HCT116 (cell line): ENCODE data around the gene ZNF618. TPM values are rescaled to one million over a fixed set of nuclear protein-coding genes. Genes with fewer than 3 reads are reported as not detected.

Source experiments
- ATAC-seq: fragments of 200-7000 bp; cut with Tn5 transposase; 2 replicates; pipeline ENCODE4 v1.9.1; 2020; ENCODE audit warnings: mild to moderate bottlenecking, moderate library complexity
- BruUV-seq: library from RNA; stranded (reverse); fragments of 400-500 nt; replicated peaks from 2 replicates; lab custom pipeline; 2021; lab: Mats Ljungman, UMichigan
- CTCF ChIA-PET: fragments of 300-600 bp; sonication (Branson Sonifier 250); formaldehyde crosslinking; loops from one replicate; lab custom pipeline; 2021; ENCODE audit warnings: antibody characterized with exemption; lab: Charles Lee
- POLR2A ChIA-PET: fragments of 300-600, 350-600 bp; sonication (Branson Sonifier 250); formaldehyde crosslinking; loops from one replicate; lab custom pipeline; 2021; ENCODE audit warnings: antibody characterized with exemption; lab: Charles Lee
- RAD21 ChIA-PET, 2 experiments: fragments of 300-600 bp; sonication (Branson Sonifier 250); formaldehyde crosslinking; loops; one replicate each; lab custom pipeline; 2023; ENCODE audit warnings: low total read pairs in 2 of 2; ENCODE audit not compliant: uncharacterized antibody in 2 of 2, unreplicated experiment in 2 of 2, low non-redundant PET in 1 of 2; lab: Charles Lee
- DNase-seq: peaks from one replicate; pipeline ENCODE4 v3.0.0-alpha.2; 2010; ENCODE audit warnings: low read depth, low spot score
- H2AFZ ChIP-seq: fragments of 200-600 bp; shearing (Covaris generic), sonication (generic); 2 replicates; pipeline ENCODE4 v1.6.1; 2017; ENCODE audit warnings: low read depth, mixed run types, mixed read lengths, antibody characterized with exemption, low read length; ENCODE audit not compliant: poor library complexity, severe bottlenecking
- H3K27ac ChIP-seq: 2 replicates; pipeline ENCODE4 v1.5.1; 2012; ENCODE audit warnings: low read depth, low read length
- H3K27me3 ChIP-seq: fragments of 200-600 bp; sonication (generic); 2 replicates; pipeline ENCODE4 v1.6.1; 2016; ENCODE audit warnings: mixed run types, low read length, mixed read lengths; ENCODE audit not compliant: insufficient read depth
- H3K36me3 ChIP-seq, 2 experiments: fragments of 200-500 bp in 1 of 2; fragments of 200-600 bp in 1 of 2; sonication (Bioruptor generic) in 1 of 2; sonication (generic) in 1 of 2; 2 replicates each; pipeline versions ENCODE4 v1.5.1 to v1.6.1; 2014 to 2016; ENCODE audit warnings: low read length in 2 of 2, inconsistent platforms in 1 of 2, mixed read lengths in 1 of 2, mixed run types in 1 of 2; ENCODE audit not compliant: insufficient read depth in 2 of 2, control insufficient read depth in 1 of 2
- H3K4me1 ChIP-seq, 2 experiments: fragments of 200-600 bp in 1 of 2; sonication (generic) in 1 of 2; 2 replicates each; pipeline versions ENCODE4 v1.5.1 to v1.6.1; 2012 to 2017; ENCODE audit warnings: low read length in 2 of 2, inconsistent platforms in 1 of 2, mild to moderate bottlenecking in 1 of 2, mixed read lengths in 1 of 2, mixed run types in 1 of 2, moderate library complexity in 1 of 2; ENCODE audit not compliant: insufficient read depth in 2 of 2, control insufficient read depth in 1 of 2
- H3K4me2 ChIP-seq: fragments of 200-600 bp; sonication (generic); 2 replicates; pipeline ENCODE4 v1.6.1; 2017; ENCODE audit warnings: mixed run types, low read length, mixed read lengths
- H3K4me3 ChIP-seq, 2 experiments: fragments of 200-600 bp in 1 of 2; sonication (generic) in 1 of 2; replicated peaks in 1 of 2; 2 replicates each; pipeline ENCODE4 v1.5.1; 2011 to 2016; ENCODE audit warnings: low read length in 2 of 2, control low read depth in 1 of 2, low read depth in 1 of 2, mild to moderate bottlenecking in 1 of 2, mixed read lengths in 1 of 2, mixed run types in 1 of 2
- H3K79me2 ChIP-seq: fragments of 200-600 bp; sonication (generic); 2 replicates; pipeline ENCODE4 v1.6.1; 2017; ENCODE audit warnings: mild to moderate bottlenecking, mixed run types, low read length, moderate library complexity, mixed read lengths; ENCODE audit not compliant: insufficient read depth
- H3K9ac ChIP-seq: fragments of 200-600 bp; sonication (generic); 2 replicates; pipeline ENCODE4 v1.6.1; 2016; ENCODE audit warnings: low read length, mixed read lengths
- H3K9me2 ChIP-seq: fragments of 200-600 bp; sonication (generic), shearing (Covaris generic); 2 replicates; pipeline ENCODE4 v1.6.1; 2017; ENCODE audit warnings: mixed run types, mild to moderate bottlenecking, moderate library complexity; ENCODE audit not compliant: insufficient read depth
- H3K9me3 ChIP-seq, 2 experiments: fragments of 200-500 bp in 1 of 2; fragments of 200-600 bp in 1 of 2; sonication (Bioruptor generic) in 1 of 2; sonication (generic) in 1 of 2; 2 replicates each; pipeline ENCODE4 v1.6.1; 2014 to 2017; ENCODE audit warnings: low read length in 2 of 2, mixed read lengths in 2 of 2, inconsistent platforms in 1 of 2, low read depth in 1 of 2, mild to moderate bottlenecking in 1 of 2, mixed run types in 1 of 2, moderate library complexity in 1 of 2; ENCODE audit not compliant: control insufficient read depth in 1 of 2, insufficient read depth in 1 of 2
- H4K20me1 ChIP-seq: fragments of 200-600 bp; sonication (generic), shearing (Covaris generic); 2 replicates; pipeline ENCODE4 v1.6.1; 2017; ENCODE audit warnings: mixed run types, mild to moderate bottlenecking, moderate library complexity; ENCODE audit not compliant: insufficient read depth
- ATF3 ChIP-seq: IDR thresholded peaks from 2 replicates; pipeline ENCODE4 v1.6.1; 2012
- EGR1 ChIP-seq: IDR thresholded peaks from 2 replicates; pipeline ENCODE4 v1.6.1; 2012; ENCODE audit warnings: low read depth
- EZH2 ChIP-seq: fragments of 200-600 bp; sonication (generic); IDR thresholded peaks from 2 replicates; pipeline ENCODE4 v1.6.1; 2017; ENCODE audit warnings: antibody characterized with exemption, mixed run types
- EZH2phosphoT487 ChIP-seq: fragments of 200-600 bp; IDR thresholded peaks from 2 replicates; pipeline ENCODE4 v1.6.1; 2018; ENCODE audit warnings: antibody characterized with exemption, borderline replicate concordance
- FOSL1 ChIP-seq: IDR thresholded peaks from 2 replicates; pipeline ENCODE4 v1.6.1; 2012; ENCODE audit warnings: low read depth
- SRF ChIP-seq: IDR thresholded peaks from 2 replicates; pipeline ENCODE4 v1.6.1; 2012; ENCODE audit warnings: low read depth
- TCF7L2 ChIP-seq: IDR thresholded peaks from 2 replicates; pipeline ENCODE4 v1.7.0; 2011; ENCODE audit warnings: borderline replicate concordance, inconsistent platforms; ENCODE audit not compliant: insufficient read depth, insufficient read length; ENCODE audit errors: extremely low read depth
- ZFX ChIP-seq: fragments of 450-650 bp; IDR thresholded peaks from 2 replicates; pipeline ENCODE4 v1.6.1; 2017
- ZNF274 ChIP-seq: fragments of 200-500 bp; sonication (Bioruptor generic); IDR thresholded peaks from 2 replicates; pipeline ENCODE4 v1.6.1; 2014; ENCODE audit warnings: mild to moderate bottlenecking, low read depth, low read length, inconsistent platforms
- intact Hi-C: fragments of 100-400 bp; cut with micrococcal nuclease; formaldehyde crosslinking; loops from 2 replicates; pipeline ENCODE4 v1.10.0; 2022
- total RNA-seq: library from RNA; stranded (reverse); gene quantifications from one replicate; pipeline ENCODE4 v1.2.1, GENCODE V29; 2021; ENCODE audit not compliant: unreplicated experiment

The ZNF618 gene
- total RNA-seq, 1 experiment from 2014 or later = 13.5 TPM

- H3K4me3 ChIP-seq = no peak overlapping the region
- ATAC-seq (no peak), DNase-seq (no peak)
- no peaks in the 10 kb centered on the region for H3K27me3 ChIP-seq
- no peaks in the 10 kb centered on the region for H4K20me1 ChIP-seq
- H3K9me3 ChIP-seq = no peaks in the 10 kb centered on the region
- intact Hi-C loops = no loop called here
- H3K9ac ChIP-seq = no peak overlapping the region
- no peak overlapping the region for H2AFZ ChIP-seq
- RAD21 ChIA-PET = no interaction called here
- TF ChIP-seq ZNF274 (no peak), SRF (no peak), FOSL1 (no peak), EGR1 (no peak), ATF3 (no peak), TCF7L2 (no peak), EZH2phosphoT487 (no peak), ZFX (no peak)
- TF ChIP-seq, all 23 proteins: peak for 0
- Histone ChIP-seq H3K27ac (no peak overlapping the region), H3K79me2 (no peaks in the 10 kb centered on the region), H3K36me3 (no peaks in the 10 kb centered on the region), H3K4me1 (no peaks in the 10 kb centered on the region), H3K9me2 (no peaks in the 10 kb centered on the region), H3K4me2 (no peak overlapping the region)
- POLR2A ChIA-PET = no interaction called here
- CTCF ChIA-PET = no interaction called here
- no TSS peak for BruUV-seq
These were observed 43.8 kb downstream of the ZNF618 start for GRCh38 chr9:113919871-113920270.

- H3K9me2 ChIP-seq = no peaks in the 10 kb centered on the region
- H3K4me1 ChIP-seq = no peaks in the 10 kb centered on the region
- no peak overlapping the region for H3K4me3 ChIP-seq
- ChIA-PET POLR2A (no interaction called here), CTCF (no interaction called here), RAD21 (no interaction called here)
- no peaks in the 10 kb centered on the region; a peak in 1 of 4 replicates for H3K9me3 ChIP-seq
- no peaks in the 10 kb centered on the region for H3K27me3 ChIP-seq
- H3K4me2 ChIP-seq = no peak overlapping the region
- no peak for ATAC-seq
- no peak overlapping the region for H3K27ac ChIP-seq
- BruUV-seq = no TSS peak
- intact Hi-C loops = no loop called here
- no peaks in the 10 kb centered on the region for H4K20me1 ChIP-seq
- H3K9ac ChIP-seq = no peak overlapping the region
- H3K36me3 ChIP-seq = no peaks in the 10 kb centered on the region
- TF ChIP-seq EZH2 = no peak
- TF ChIP-seq, all 23 proteins: peak for 0
- no peak for DNase-seq
- no peaks in the 10 kb centered on the region for H3K79me2 ChIP-seq
- no peak overlapping the region for H2AFZ ChIP-seq
These were observed 44.8 kb downstream of the ZNF618 start for GRCh38 chr9:113920872-113921271.
